Astrocyte (in vitro differentiated cells and primary cell): Measurements from ENCODE around the gene RAP1GAP.

Experiments used
- CTCF ChIP-seq: IDR thresholded peaks from 2 replicates; pipeline ENCODE4 v1.5.1; 2011; ENCODE audit warnings: low read depth, mild to moderate bottlenecking, inconsistent platforms, low read length, moderate library complexity; ENCODE audit not compliant: insufficient read depth
- EZH2 ChIP-seq: IDR thresholded peaks from 2 replicates; pipeline ENCODE4 v1.6.1; 2012; ENCODE audit warnings: mild to moderate bottlenecking, low read length, inconsistent platforms; ENCODE audit not compliant: insufficient read depth

GRCh38 chr1:21592086-21592865, 76.9 kb downstream of the RAP1GAP start:
- no peak for TF ChIP-seq CTCF
- TF ChIP-seq EZH2, result no peak
